Measurements from ENCODE around the gene PCNP. TPM values are rescaled to one million over a fixed set of nuclear protein-coding genes. Genes with fewer than 3 reads are reported as not detected.
"Not testable (repeated sequence)": the region's sequence is repeated elsewhere in the genome, so short reads cannot be mapped to it uniquely, and the experiment has no call there.

PCNP gene
- polyA plus RNA-seq, 1 donor = 242 TPM

DNA sequence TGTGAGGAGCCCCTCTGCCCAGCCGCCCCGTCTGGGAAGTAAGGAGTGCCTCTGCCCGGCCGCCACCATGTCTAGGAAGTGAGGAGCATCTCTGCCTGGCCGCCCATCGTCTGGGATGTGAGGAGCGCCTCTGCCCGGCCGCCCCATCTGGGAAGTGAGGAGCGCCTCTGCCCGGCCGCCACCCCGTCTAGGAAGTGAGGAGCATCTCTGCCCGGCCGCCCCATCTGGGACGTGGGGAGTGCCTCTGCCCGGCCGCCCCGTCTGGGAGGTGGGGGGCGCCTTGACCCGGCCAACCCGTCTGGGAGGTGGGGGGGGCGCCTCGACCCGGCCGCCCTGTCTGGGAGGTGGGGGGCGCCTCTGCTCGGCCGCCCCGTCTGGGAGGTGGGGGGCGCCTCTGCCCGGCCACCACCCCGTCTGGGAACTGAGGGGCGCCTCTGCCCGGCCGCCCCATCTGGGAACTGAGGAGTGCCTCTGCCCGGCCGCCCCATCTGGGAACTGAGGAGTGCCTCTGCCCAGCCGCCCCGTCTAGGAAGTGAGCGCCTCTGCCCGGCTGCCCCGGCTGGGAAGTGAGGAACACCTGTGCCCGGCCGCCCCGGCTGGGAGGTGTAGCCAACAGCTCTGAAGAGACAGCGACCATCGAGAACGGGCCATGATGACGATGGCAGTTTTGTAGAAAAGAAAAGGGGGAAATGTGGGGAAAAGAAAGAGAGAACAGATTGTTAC, 22.5 kb upstream of the PCNP start:
- not testable (repeated sequence) for DNase-seq

- not testable (repeated sequence) for DNase-seq
Measured at GRCh38 chr3:101553381-101553780, 20.6 kb upstream of the PCNP start.

- no peak for DNase-seq
Measured at GRCh38 chr3:101556064-101556463, 17.9 kb upstream of the PCNP start.

- DNase-seq = peak; percentile 94
Measured at GRCh38 chr3:101561630-101562328, 12.2 kb upstream of the PCNP start, which contains the start of gene TRMT10C. TRMT10C (plus strand) TSS chr3:101561868; CDS start chr3:101564782, 2,914 bp downstream.

- no peak for DNase-seq
Measured at GRCh38 chr3:101567528-101568317, 6.3 kb upstream of the PCNP start.

DNA sequence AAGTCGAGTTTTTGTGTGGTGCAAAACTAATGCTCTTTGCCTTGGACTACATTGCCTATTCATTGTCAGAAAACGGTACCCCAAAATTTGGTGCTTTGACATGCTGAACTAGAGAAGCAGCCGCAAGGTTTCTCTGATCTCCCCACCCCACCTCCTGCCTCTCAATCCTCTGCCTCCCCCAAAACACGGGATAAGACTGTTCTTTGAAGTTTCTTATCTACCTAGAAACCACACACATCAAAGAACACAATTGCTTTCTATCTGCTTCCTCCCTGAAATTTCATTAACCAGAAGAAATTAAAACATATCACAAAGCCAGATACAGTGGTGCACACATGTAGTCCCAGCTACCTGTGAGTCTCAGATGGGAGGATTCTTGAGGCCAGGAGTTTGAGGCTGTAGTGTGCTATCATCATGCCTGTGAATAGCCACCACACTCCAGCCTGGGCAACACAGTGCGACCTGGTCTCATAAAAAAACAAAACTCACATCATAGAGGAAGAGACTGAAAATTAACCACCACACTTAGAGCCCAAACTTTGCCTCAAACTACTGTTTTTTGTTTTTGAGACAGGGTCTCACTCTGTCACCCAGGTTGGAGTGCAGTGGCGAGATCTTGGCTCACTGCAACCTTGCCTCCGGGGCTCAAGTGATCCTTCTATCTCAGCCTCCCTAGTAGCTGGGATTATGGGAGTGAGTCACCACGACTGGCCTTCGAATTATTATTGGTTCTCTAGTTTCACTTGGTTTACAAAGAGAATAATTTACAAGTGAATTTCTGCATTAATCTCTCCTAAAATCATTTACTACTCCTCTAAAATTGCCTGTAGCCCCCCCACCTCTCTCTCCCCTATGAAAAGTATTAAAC, 2.7 kb upstream of the PCNP start:
- no peak for DNase-seq

GRCh38 chr3:101574388-101575112, 570 bp downstream of the PCNP start:
- peak; percentile 57 for DNase-seq

DNA sequence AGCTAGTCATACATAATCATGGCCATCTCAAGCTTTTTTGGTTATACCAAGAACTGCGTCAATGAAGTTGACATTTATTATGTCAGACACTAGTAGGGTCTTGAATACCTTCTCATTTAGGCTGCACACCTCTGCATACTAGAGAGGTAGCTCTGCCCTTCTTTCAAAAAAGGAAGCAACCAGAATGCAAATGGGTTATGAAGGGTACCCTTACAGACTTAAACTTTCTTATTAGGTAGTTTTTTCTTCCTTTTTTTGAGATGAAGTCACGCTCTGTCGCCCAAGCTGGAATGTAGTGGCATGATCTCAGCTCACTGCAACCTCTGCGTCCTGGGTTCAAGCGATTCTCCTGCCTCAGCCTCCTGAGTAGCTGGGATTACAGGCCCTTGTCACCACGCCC, 3.3 kb downstream of the PCNP start:
- no peak for DNase-seq

- DNase-seq = no peak
Measured at GRCh38 chr3:101588616-101589015, 14.6 kb downstream of the PCNP start.

DNA sequence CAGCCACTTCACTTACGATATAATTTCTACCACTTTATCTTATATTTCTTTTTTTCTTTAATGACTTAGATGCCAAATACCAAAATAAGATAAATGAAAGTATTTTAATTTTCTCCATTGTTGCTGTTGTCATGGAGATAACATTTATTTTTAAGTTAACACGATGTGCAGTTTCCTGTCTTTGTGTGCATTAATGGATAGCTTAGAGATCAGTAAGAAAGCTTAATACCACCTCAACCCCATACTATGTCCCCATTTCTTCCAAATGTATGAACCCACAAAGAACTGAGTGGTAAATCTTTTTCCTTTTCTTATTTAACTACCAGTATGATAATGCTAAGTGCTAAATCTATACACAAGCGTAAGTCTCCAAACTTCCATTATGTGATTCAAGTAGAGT, 17.1 kb downstream of the PCNP start:
- DNase-seq = no peak

DNA sequence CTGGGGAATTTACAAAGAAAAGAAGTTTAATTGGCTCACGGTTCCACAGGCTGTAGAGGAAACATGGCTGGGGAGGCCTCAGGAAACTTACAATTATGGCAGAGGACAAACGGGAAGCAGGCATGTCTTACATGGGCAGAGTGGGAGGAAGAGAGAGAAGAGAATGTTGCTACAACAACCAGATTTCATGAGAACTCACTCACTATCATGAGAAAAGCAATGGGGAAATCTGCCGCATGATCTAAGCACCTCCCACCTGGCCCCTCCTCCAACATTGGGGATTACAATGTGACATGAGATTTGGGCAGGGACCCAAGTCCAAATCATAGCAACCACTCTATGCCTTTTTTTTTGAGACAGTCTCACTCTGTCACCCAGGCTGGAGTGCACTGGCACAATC, 28.8 kb downstream of the PCNP start:
- no peak for DNase-seq

DNA sequence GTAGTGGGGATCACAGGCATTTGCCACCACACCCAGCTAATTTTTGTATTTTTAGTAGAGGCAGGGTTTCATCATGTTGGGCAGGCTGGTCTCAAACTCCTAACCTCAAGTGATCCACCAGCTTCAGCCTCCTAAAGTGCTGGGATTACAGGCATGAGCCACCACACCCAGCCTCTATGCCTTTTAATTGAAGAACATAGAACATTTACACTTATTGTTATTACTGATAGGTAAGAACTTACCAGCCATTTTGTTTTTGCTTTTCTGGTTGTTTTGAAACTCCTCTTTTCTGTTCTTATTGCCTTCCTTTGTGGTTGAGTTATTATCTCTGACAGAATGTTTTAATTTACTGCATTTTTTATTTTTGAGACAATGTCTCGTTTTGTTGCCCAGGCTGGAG, 29.2 kb downstream of the PCNP start:
- DNase-seq = no peak

DNA sequence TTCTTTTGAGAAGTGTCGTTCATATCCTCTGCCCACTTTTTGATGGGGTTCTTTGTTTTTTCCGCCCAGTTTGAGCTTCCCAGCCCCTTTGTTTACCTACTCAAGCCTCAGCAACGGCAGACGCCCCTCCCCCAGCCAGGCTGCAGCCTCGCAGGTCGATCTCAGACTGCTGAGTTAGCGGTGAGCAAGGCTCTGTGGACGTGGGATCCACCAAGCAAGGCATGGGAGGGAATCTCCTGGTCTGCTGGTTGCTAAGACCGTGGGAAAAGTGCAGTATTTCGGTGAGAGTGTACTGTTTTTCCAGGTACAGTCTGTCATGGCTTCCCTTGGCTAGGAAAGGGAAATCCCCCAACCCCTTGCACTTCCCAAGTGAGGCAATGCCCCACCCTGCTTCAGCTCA, 31.4 kb downstream of the PCNP start:
- not testable (repeated sequence) for DNase-seq

- no peak for DNase-seq
Measured at GRCh38 chr3:101611023-101611422, 37.0 kb downstream of the PCNP start.

DNA sequence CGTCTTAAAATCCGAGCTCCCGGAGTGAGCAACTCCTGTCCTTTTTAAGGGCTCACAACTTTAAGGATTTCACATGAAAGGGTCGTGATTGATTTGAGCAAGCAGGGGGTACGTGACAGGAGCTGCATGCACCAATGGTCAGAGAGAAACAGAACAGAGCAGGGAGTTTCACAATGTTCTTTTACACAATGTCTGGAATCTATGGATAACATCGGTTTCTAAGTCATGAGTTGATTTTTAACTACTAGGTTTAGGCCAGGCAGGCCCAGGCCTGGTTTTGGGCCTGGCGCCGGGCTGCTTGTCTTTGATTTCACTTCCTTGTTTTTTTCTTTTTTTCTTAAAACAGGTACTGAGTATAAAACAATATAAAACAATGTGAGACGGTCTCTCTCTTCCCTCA, 39.0 kb downstream of the PCNP start:
- not testable (repeated sequence) for DNase-seq

GRCh38 chr3:101615525-101615924, 41.5 kb downstream of the PCNP start:
- DNase-seq = no peak

- DNase-seq = no peak
Measured at GRCh38 chr3:101617478-101617877, 43.5 kb downstream of the PCNP start.

DNA sequence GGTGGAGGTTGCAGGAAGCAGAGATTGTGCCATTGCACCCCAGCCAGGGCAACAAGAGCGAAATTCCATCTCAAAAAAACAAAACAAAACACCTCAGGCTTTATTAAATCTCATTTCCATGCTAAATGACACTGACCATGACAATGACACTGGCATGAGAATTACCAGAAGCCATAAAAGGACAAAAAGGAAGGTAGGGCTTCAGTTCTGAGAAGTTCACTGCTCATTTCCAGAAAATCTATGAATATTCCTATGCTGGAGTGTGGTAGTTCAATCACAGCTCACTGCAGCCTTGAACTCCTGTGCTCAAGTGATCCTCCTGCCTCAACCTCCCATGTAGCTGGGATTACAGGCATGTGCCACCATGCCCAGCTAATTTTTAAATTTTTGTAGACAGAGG, 44.7 kb downstream of the PCNP start:
- DNase-seq = no peak

GRCh38 chr3:101619734-101620133, 45.8 kb downstream of the PCNP start:
- no peak for DNase-seq

GRCh38 chr3:101623656-101624055, 49.7 kb downstream of the PCNP start:
- no peak for DNase-seq

- no peak for DNase-seq
Measured at GRCh38 chr3:101624857-101625256, 50.9 kb downstream of the PCNP start.
